H1 (cell line): ENCODE data around the gene ZNF670. TPM values are rescaled to one million over a fixed set of nuclear protein-coding genes. Genes with fewer than 3 reads are reported as not detected.

Experiments used
- CTCF ChIA-PET: fragments of 300-600 bp; sonication (Branson Sonifier 250); formaldehyde crosslinking; loops from one replicate; lab custom pipeline; 2021; ENCODE audit not compliant: partially characterized antibody; lab: Charles Lee
- POLR2A ChIA-PET: fragments of 300-600 bp; sonication (Branson Sonifier 250); formaldehyde crosslinking; loops from one replicate; lab custom pipeline; 2021; ENCODE audit warnings: inconsistent platforms; ENCODE audit not compliant: partially characterized antibody; lab: Charles Lee
- DNase-seq, 2 experiments: peaks; one replicate each; pipeline versions ENCODE4 v3.0.0 to v3.0.0-alpha.2; 2010 to 2022; ENCODE audit warnings: low spot score in 2 of 2, low read depth in 1 of 2, mixed read lengths in 1 of 2
- FAIRE-seq: peaks from 2 replicates; lab custom pipeline; 2011; peaks lifted over from hg19 to GRCh38; lab: Jason Lieb, UNC
- H2AFZ ChIP-seq: 2 replicates; pipeline ENCODE4 v1.8.1; 2012; ENCODE audit warnings: low read length, inconsistent platforms
- H2AK5ac ChIP-seq: 2 replicates; pipeline ENCODE4 v1.6.1; 2013; ENCODE audit warnings: low read depth, low read length
- H2BK120ac ChIP-seq: replicated peaks from 2 replicates; pipeline ENCODE3; 2013; ENCODE audit warnings: low read depth, low read length, inconsistent platforms
- H2BK12ac ChIP-seq: 2 replicates; pipeline ENCODE4 v1.6.1; 2013; ENCODE audit warnings: low read depth, low read length
- H2BK15ac ChIP-seq: 2 replicates; pipeline ENCODE4 v1.6.1; 2013; ENCODE audit warnings: low read length
- H2BK20ac ChIP-seq: 2 replicates; pipeline ENCODE4 v1.6.1; 2013; ENCODE audit warnings: low read length
- H2BK5ac ChIP-seq: 2 replicates; pipeline ENCODE4 v1.6.1; 2013; ENCODE audit warnings: low read depth, low read length
- H3K14ac ChIP-seq: 2 replicates; pipeline ENCODE4 v1.6.1; 2013; ENCODE audit warnings: inconsistent platforms; ENCODE audit not compliant: insufficient read length
- H3K18ac ChIP-seq: 2 replicates; pipeline ENCODE4 v1.6.1; 2013; ENCODE audit warnings: low read length; ENCODE audit errors: extremely low read depth
- H3K23ac ChIP-seq: 2 replicates; pipeline ENCODE4 v1.6.1; 2013; ENCODE audit warnings: inconsistent platforms; ENCODE audit not compliant: insufficient read length
- H3K23me2 ChIP-seq: 2 replicates; pipeline ENCODE4 v1.6.1; 2013; ENCODE audit warnings: low read depth, low read length
- H3K27ac ChIP-seq: 2 replicates; pipeline ENCODE4 v1.6.1; 2011; ENCODE audit warnings: low read depth, low read length, inconsistent platforms
- H3K27me3 ChIP-seq, 4 experiments: replicated peaks in 1 of 4; 1 replicate in 1 of 4; 2 replicates in 3 of 4; pipeline versions ENCODE4 v1.6.1 to v1.8.1; 2011 to 2013; ENCODE audit warnings: low read length in 3 of 4, mild to moderate bottlenecking in 3 of 4, inconsistent platforms in 2 of 4, mixed read lengths in 2 of 4, moderate library complexity in 1 of 4; ENCODE audit not compliant: control insufficient read depth in 3 of 4, insufficient read depth in 3 of 4; ENCODE audit errors: extremely low read depth in 1 of 4
- H3K36me3 ChIP-seq, 4 experiments: 2 replicates each; pipeline versions ENCODE4 v1.6.1 to v1.8.1; 2011 to 2013; ENCODE audit warnings: mild to moderate bottlenecking in 4 of 4, low read length in 3 of 4, moderate library complexity in 2 of 4, control low read depth in 1 of 4, inconsistent platforms in 1 of 4; ENCODE audit not compliant: insufficient read depth in 4 of 4, control insufficient read depth in 2 of 4
- H3K4ac ChIP-seq: replicated peaks from 2 replicates; pipeline ENCODE3; 2013; ENCODE audit warnings: low read length, low read depth, mixed read lengths, inconsistent platforms; ENCODE audit not compliant: insufficient read length
- H3K4me1 ChIP-seq, 4 experiments: replicated peaks in 1 of 4; 1 replicate in 1 of 4; 2 replicates in 3 of 4; pipeline versions ENCODE4 v1.6.1 to v1.8.1; 2011 to 2013; ENCODE audit warnings: low read length in 3 of 4, inconsistent platforms in 2 of 4, mixed read lengths in 1 of 4; ENCODE audit not compliant: insufficient read depth in 4 of 4, control insufficient read depth in 3 of 4
- H3K4me2 ChIP-seq, 2 experiments: 2 replicates each; pipeline versions ENCODE4 v1.6.1 to v1.8.1; 2011 to 2013; ENCODE audit warnings: low read depth in 2 of 2, low read length in 2 of 2, control low read depth in 1 of 2, inconsistent platforms in 1 of 2, mild to moderate bottlenecking in 1 of 2; ENCODE audit not compliant: insufficient read depth in 1 of 2
- H3K4me3 ChIP-seq, 4 experiments: fragments of 200-600, 300-600 bp in 1 of 4; sonication (generic), shearing (Covaris generic), sonication (Bioruptor Twin) in 1 of 4; 2 replicates each; pipeline versions ENCODE4 v1.5.1 to v1.8.1; 2011 to 2016; ENCODE audit warnings: low read length in 4 of 4, low read depth in 3 of 4, control low read depth in 2 of 4, inconsistent platforms in 2 of 4, mild to moderate bottlenecking in 2 of 4, mixed read lengths in 1 of 4, moderate library complexity in 1 of 4; ENCODE audit not compliant: insufficient read depth in 2 of 4; ENCODE audit errors: extremely low read depth in 1 of 4
- H3K56ac ChIP-seq: replicated peaks from 2 replicates; pipeline ENCODE3; 2013; ENCODE audit warnings: low read depth, mild to moderate bottlenecking, mixed read lengths, low read length, inconsistent platforms; ENCODE audit not compliant: insufficient read length
- H3K79me1 ChIP-seq: 2 replicates; pipeline ENCODE4 v1.6.1; 2013; ENCODE audit warnings: low read depth, low read length, control low read depth
- H3K79me2 ChIP-seq, 2 experiments: 2 replicates each; pipeline versions ENCODE4 v1.6.1 to v1.8.1; 2012 to 2013; ENCODE audit warnings: low read length in 2 of 2, mild to moderate bottlenecking in 2 of 2, inconsistent platforms in 1 of 2; ENCODE audit not compliant: insufficient read depth in 2 of 2, control insufficient read depth in 1 of 2
- H3K9ac ChIP-seq, 4 experiments: replicated peaks in 1 of 4; 1 replicate in 1 of 4; 2 replicates in 3 of 4; pipeline versions ENCODE4 v1.6.1 to v1.8.1; 2011 to 2013; ENCODE audit warnings: low read depth in 3 of 4, low read length in 3 of 4, control low read depth in 2 of 4, mild to moderate bottlenecking in 2 of 4, moderate library complexity in 2 of 4, inconsistent platforms in 1 of 4; ENCODE audit errors: extremely low read depth in 1 of 4
- H3K9me3 ChIP-seq, 2 experiments: 2 replicates each; pipeline versions ENCODE4 v1.6.1 to v1.8.1; 2012 to 2013; ENCODE audit warnings: mild to moderate bottlenecking in 2 of 2, moderate library complexity in 2 of 2, control low read depth in 1 of 2, inconsistent platforms in 1 of 2, low read depth in 1 of 2, low read length in 1 of 2, mixed read lengths in 1 of 2; ENCODE audit not compliant: insufficient read depth in 2 of 2
- H4K20me1 ChIP-seq, 2 experiments: replicated peaks in 1 of 2; 2 replicates each; pipeline versions ENCODE3 to v1.8.1; 2011 to 2013; ENCODE audit warnings: inconsistent platforms in 2 of 2, low read length in 2 of 2, mild to moderate bottlenecking in 1 of 2; ENCODE audit not compliant: insufficient read depth in 2 of 2, control insufficient read depth in 1 of 2
- H4K5ac ChIP-seq: 2 replicates; pipeline ENCODE4 v1.6.1; 2013; ENCODE audit warnings: low read length, low read depth, mixed read lengths, inconsistent platforms; ENCODE audit not compliant: insufficient read length
- H4K8ac ChIP-seq: 2 replicates; pipeline ENCODE4 v1.8.0; 2013; ENCODE audit warnings: mild to moderate bottlenecking, moderate library complexity, low read length, inconsistent platforms; ENCODE audit not compliant: insufficient read depth; ENCODE audit errors: extremely low read depth
- H4K91ac ChIP-seq: replicated peaks from 2 replicates; pipeline ENCODE3; 2013; ENCODE audit warnings: low read length, mixed read lengths, inconsistent platforms; ENCODE audit not compliant: insufficient read length
- ATF2 ChIP-seq: IDR thresholded peaks from 2 replicates; pipeline ENCODE4 v1.6.1; 2012; ENCODE audit warnings: low read length, inconsistent platforms
- CEBPB ChIP-seq: IDR thresholded peaks from 2 replicates; pipeline ENCODE4 v1.6.1; 2012; ENCODE audit warnings: low read depth, low read length
- CREB1 ChIP-seq: IDR thresholded peaks from 2 replicates; pipeline ENCODE4 v1.6.1; 2012; ENCODE audit warnings: inconsistent platforms
- EZH2 ChIP-seq: fragments of 200-600 bp; sonication (generic); IDR thresholded peaks from 2 replicates; pipeline ENCODE4 v1.7.1; 2012; ENCODE audit warnings: low read depth, mild to moderate bottlenecking, moderate library complexity, low read length, inconsistent platforms; ENCODE audit not compliant: severe bottlenecking
- FOSL1 ChIP-seq: IDR thresholded peaks from 2 replicates; pipeline ENCODE4 v1.6.1; 2011; ENCODE audit warnings: mild to moderate bottlenecking, low read depth, low read length, moderate library complexity; ENCODE audit not compliant: insufficient read depth
- HDAC2 ChIP-seq, 2 experiments: fragments of 300-600 bp in 1 of 2; sonication (generic) in 1 of 2; IDR thresholded peaks; 2 replicates each; pipeline ENCODE4 v1.6.1; 2011 to 2012; ENCODE audit warnings: low read depth in 2 of 2, low read length in 2 of 2, mild to moderate bottlenecking in 2 of 2, moderate library complexity in 2 of 2, borderline replicate concordance in 1 of 2, inconsistent platforms in 1 of 2
- KDM5A ChIP-seq: fragments of 200-600 bp; IDR thresholded peaks from 2 replicates; pipeline ENCODE4 v1.7.1; 2012; ENCODE audit warnings: mild to moderate bottlenecking, low read length, inconsistent platforms, mixed read lengths
- SP2 ChIP-seq: IDR thresholded peaks from 2 replicates; pipeline ENCODE4 v1.6.1; 2012; ENCODE audit warnings: mild to moderate bottlenecking, low read length, inconsistent platforms
- SRF ChIP-seq: IDR thresholded peaks from 2 replicates; pipeline ENCODE4 v1.6.1; 2011; ENCODE audit warnings: mild to moderate bottlenecking, low read depth, low read length, moderate library complexity
- TAF1 ChIP-seq: IDR thresholded peaks from 2 replicates; pipeline ENCODE4 v1.6.1; 2011; ENCODE audit warnings: mild to moderate bottlenecking, low read depth, low read length
- TEAD4 ChIP-seq: IDR thresholded peaks from 2 replicates; pipeline ENCODE4 v1.6.1; 2012; ENCODE audit warnings: low read depth, low read length, inconsistent platforms, mixed read lengths
- WGBS, 2 experiments: shearing (Covaris generic) in 1 of 2; methylation state at CpG; one replicate each; pipeline versions ENCODE4 v1.1.6 to v1.1.7; 2013 to 2015; ENCODE audit warnings: low lambda C conversion rate in 2 of 2, mixed read lengths in 2 of 2, inconsistent platforms in 1 of 2, low coverage in 1 of 2, missing lambda C conversion rate in 1 of 2; ENCODE audit not compliant: insufficient replicate concordance in 2 of 2, insufficient coverage in 1 of 2, insufficient read length in 1 of 2; ENCODE audit errors: extremely low coverage in 1 of 2, missing lambda C conversion rate in 1 of 2; 5-methylcytosine and 5-hydroxymethylcytosine counted together
- polyA plus RNA-seq, 7 experiments: library from polyadenylated mRNA; depleted of rRNA in 3 of 7; stranded (reverse) in 5 of 7; unstranded in 2 of 7; fragments of >200 nt in 5 of 7; fragments of 200-250 nt in 2 of 7; gene quantifications; 1 replicate in 5 of 7; 2 replicates in 1 of 7; 4 replicates in 1 of 7; pipeline versions ENCODE4 v1.2.1 to v1.2.3, GENCODE V29; 2011 to 2013; ENCODE audit warnings: missing spikeins in 2 of 7, mixed read lengths in 2 of 7
- total RNA-seq: library from RNA; stranded (reverse); fragmentation: NEBNext Ultra II Directional; extraction: Animal tissue kit (Norgen Biotek cat#: 25700); gene quantifications from 2 replicates; pipeline ENCODE4 v1.2.1, GENCODE V29; 2021
- TF ChIP-seq, protein P1 (sequence below): IDR thresholded peaks from 2 replicates; pipeline ENCODE4 v1.6.1; 2012; ENCODE audit warnings: inconsistent platforms

The ZNF670 gene
- total and polyA plus RNA-seq, 2 of the 8 experiments (the other 6 are each of a cell fraction or from before 2014, with no cell fraction given): 2.8 to 15.4 TPM

- Histone ChIP-seq H3K14ac (no peak overlapping the region), H3K79me1 (peaks cover 9% of the 10 kb centered on the region), H3K23me2 (no peaks in the 10 kb centered on the region), H3K18ac (no peak overlapping the region), H2AFZ (no peak overlapping the region), H2BK15ac (no peak overlapping the region), H3K9ac (no peak overlapping the region), H3K27ac (no peak overlapping the region), H4K8ac (no peak overlapping the region), H2AK5ac (no peak overlapping the region), H2BK5ac (no peak overlapping the region), H3K4me1 (0 out of 7 replicates have a peak, but pooled peaks cover 0 to 3% (median 0%) of the 10 kb centered on the region in 4 experiments), H3K4me2 (no peak overlapping the region), H4K20me1 (peaks cover 4 to 5% of the 10 kb centered on the region in 2 experiments), H2BK20ac (no peak overlapping the region), H2BK12ac (no peak overlapping the region), H3K4me3 (no peak overlapping the region), H4K91ac (no peak overlapping the region), H2BK120ac (no peak overlapping the region), H3K56ac (no peak overlapping the region), H3K23ac (no peak overlapping the region), H4K5ac (no peak overlapping the region), H3K4ac (no peak overlapping the region), H3K79me2 (peaks cover 33 to 93% of the 10 kb centered on the region in 2 experiments), H3K9me3 (peaks cover 16 to 25% of the 10 kb centered on the region in 2 experiments), H3K36me3 (peaks cover 0 to 22% (median 8%) of the 10 kb centered on the region in 4 experiments; a peak in 4 of 8 replicates), H3K27me3 (no peaks in the 10 kb centered on the region)
- ChIA-PET POLR2A (interaction anchor here (1.3 kb wide), 1 partner anchor 8 kb away, joined by 3 read pairs; the partner anchor contains the start of gene ZNF670), CTCF (no interaction called here)
- FAIRE-seq (no peak), DNase-seq (no peak)
- WGBS, 2 experiments: 81% methylated on average over 3 of the region's 3 CpGs; no CpG with 5 or more reads in 1 of the 2 experiments
- TF ChIP-seq TAF1: no peak
- no peak for TF ChIP-seq FOSL1
- no peak for TF ChIP-seq SRF
- TF ChIP-seq, protein P1, sequence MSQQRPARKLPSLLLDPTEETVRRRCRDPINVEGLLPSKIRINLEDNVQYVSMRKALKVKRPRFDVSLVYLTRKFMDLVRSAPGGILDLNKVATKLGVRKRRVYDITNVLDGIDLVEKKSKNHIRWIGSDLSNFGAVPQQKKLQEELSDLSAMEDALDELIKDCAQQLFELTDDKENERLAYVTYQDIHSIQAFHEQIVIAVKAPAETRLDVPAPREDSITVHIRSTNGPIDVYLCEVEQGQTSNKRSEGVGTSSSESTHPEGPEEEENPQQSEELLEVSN: no peak
- TF ChIP-seq CEBPB: no peak
- TF ChIP-seq CREB1: no peak
- TF ChIP-seq KDM5A: no peak
- TF ChIP-seq SP2: no peak
- TF ChIP-seq ATF2: no peak
- TF ChIP-seq TEAD4: no peak
- TF ChIP-seq HDAC2 (IDR thresholded peaks at IDR 0.05; ENCODE audit: borderline replicate concordance in 1 of 2, low read depth in 2 of 2, low read length in 2 of 2): no peak
- no peak for TF ChIP-seq EZH2
Measured at GRCh38 chr1:247070645-247071044, 8.0 kb downstream of the ZNF670 start.
